Activated CD4-positive, alpha-beta memory T cell treated with anti-CD3 and anti-CD28 coated beads for 36 hours (primary cell): ENCODE data around the gene PFDN1. TPM values are rescaled to one million over a fixed set of nuclear protein-coding genes. Genes with fewer than 3 reads are reported as not detected.

Source experiments
- CTCF ChIA-PET: fragments of 350-600 bp; sonication (Branson Sonifier 250); formaldehyde crosslinking; loops from one replicate; lab custom pipeline; 2021; ENCODE audit warnings: antibody characterized with exemption, inconsistent platforms; lab: Charles Lee
- POLR2A ChIA-PET: fragments of 350-600 bp; sonication (Branson Sonifier 250); formaldehyde crosslinking; loops from one replicate; lab custom pipeline; 2021; ENCODE audit warnings: antibody characterized with exemption; lab: Charles Lee
- DNase-seq: peaks from one replicate; pipeline ENCODE4 v3.0.0-alpha.2; 2020
- H3K27ac Mint-ChIP-seq: one replicate; pipeline ENCODE4 v1.8.0; 2021; ENCODE audit warnings: mixed read lengths
- H3K27me3 Mint-ChIP-seq: one replicate; pipeline ENCODE4 v1.8.0; 2021; ENCODE audit warnings: mixed read lengths
- H3K36me3 Mint-ChIP-seq: one replicate; pipeline ENCODE4 v1.8.0; 2021; ENCODE audit warnings: mixed read lengths
- H3K4me1 Mint-ChIP-seq: one replicate; pipeline ENCODE4 v1.8.0; 2021; ENCODE audit warnings: low read depth, mixed read lengths
- H3K4me3 Mint-ChIP-seq: one replicate; pipeline ENCODE4 v1.8.0; 2021; ENCODE audit warnings: mild to moderate bottlenecking, mixed read lengths
- H3K9me3 Mint-ChIP-seq: one replicate; pipeline ENCODE4 v1.8.0; 2021; ENCODE audit warnings: mixed read lengths
- intact Hi-C: fragments of 100-400 bp; cut with micrococcal nuclease; formaldehyde crosslinking; loops from one replicate; pipeline ENCODE4 v1.15.1; 2023
- total RNA-seq, 2 experiments: library from RNA; stranded (reverse); gene quantifications; one replicate each; pipeline ENCODE4 v1.2.3, GENCODE V29; 2021

The PFDN1 gene
- total RNA-seq, 2 experiments from 2014 or later, result 50.1 to 54.6 TPM

- Mint-ChIP-seq H3K4me3 (no peak overlapping the region), H3K9me3 (no peaks in the 10 kb centered on the region), H3K27me3 (no peaks in the 10 kb centered on the region), H3K36me3 (no peaks in the 10 kb centered on the region), H3K4me1 (peaks cover 28% of the 10 kb centered on the region), H3K27ac (no peak overlapping the region)
- CTCF ChIA-PET, result interaction anchor here (0.8 to 1.1 kb wide), 3 partner anchors 23 to 85 kb away, joined by 3 read pairs; no protein-coding TSS in a partner anchor
- POLR2A ChIA-PET, result interaction anchor here (0.6 kb wide), 1 partner anchor 455 kb away, joined by 3 read pairs; no protein-coding TSS in a partner anchor
- intact Hi-C loops, result loop anchor here (2.0 kb wide), 1 partner anchor 17 kb away; no protein-coding TSS in a partner anchor
- no peak for DNase-seq
Measured at GRCh38 chr5:140267559-140268018, 35.3 kb downstream of the PFDN1 start.

- H3K4me3 Mint-ChIP-seq, result no peak overlapping the region
- ChIA-PET POLR2A (interaction anchor here (0.6 kb wide), 1 partner anchor 455 kb away, joined by 3 read pairs; no protein-coding TSS in a partner anchor), CTCF (interaction anchor here (0.8 to 1.1 kb wide), 3 partner anchors 23 to 85 kb away, joined by 3 read pairs; no protein-coding TSS in a partner anchor)
- DNase-seq, result no peak
- intact Hi-C loops, result loop anchor here (2.0 kb wide), 1 partner anchor 16 kb away; no protein-coding TSS in a partner anchor
- no peaks in the 10 kb centered on the region for H3K9me3 Mint-ChIP-seq
- H3K27ac Mint-ChIP-seq, result no peak overlapping the region
- peaks cover 31% of the 10 kb centered on the region for H3K4me1 Mint-ChIP-seq
- peaks cover 4% of the 10 kb centered on the region for H3K36me3 Mint-ChIP-seq
- H3K27me3 Mint-ChIP-seq, result no peaks in the 10 kb centered on the region
Measured at GRCh38 chr5:140267201-140267540, 35.7 kb downstream of the PFDN1 start.

- no peak overlapping the region for H3K4me3 Mint-ChIP-seq
- no peak overlapping the region for H3K27ac Mint-ChIP-seq
- H3K9me3 Mint-ChIP-seq, result no peaks in the 10 kb centered on the region
- DNase-seq, result no peak
- ChIA-PET POLR2A (no interaction called here), CTCF (interaction anchor here (1.1 kb wide), 2 partner anchors 22 to 27 kb away, joined by 3 read pairs; no protein-coding TSS in a partner anchor)
- H3K27me3 Mint-ChIP-seq, result no peaks in the 10 kb centered on the region
- peaks cover 4% of the 10 kb centered on the region for H3K36me3 Mint-ChIP-seq
- peaks cover 34% of the 10 kb centered on the region for H3K4me1 Mint-ChIP-seq
- intact Hi-C loops, result loop anchor here (2.0 kb wide), 1 partner anchor 16 kb away; no protein-coding TSS in a partner anchor
Measured at GRCh38 chr5:140266471-140267200, 36.3 kb downstream of the PFDN1 start.

- CTCF ChIA-PET, result no interaction called here
- peaks cover 40% of the 10 kb centered on the region for H3K4me1 Mint-ChIP-seq
- POLR2A ChIA-PET, result no interaction called here
- no peak overlapping the region for H3K27ac Mint-ChIP-seq
- H3K4me3 Mint-ChIP-seq, result no peak overlapping the region
- H3K27me3 Mint-ChIP-seq, result no peaks in the 10 kb centered on the region
- H3K9me3 Mint-ChIP-seq, result no peaks in the 10 kb centered on the region
- intact Hi-C loops, result loop anchor here (2.0 kb wide), 1 partner anchor 15 kb away; no protein-coding TSS in a partner anchor
- no peak for DNase-seq
- H3K36me3 Mint-ChIP-seq, result peaks cover 4% of the 10 kb centered on the region
Measured at GRCh38 chr5:140265845-140266244, 37.1 kb downstream of the PFDN1 start.

GRCh38 chr5:140262839-140263238 lies 40.1 kb downstream of the PFDN1 start:
- Mint-ChIP-seq H3K9me3 (no peaks in the 10 kb centered on the region), H3K27ac (no peak overlapping the region), H3K4me1 (peaks cover 65% of the 10 kb centered on the region), H3K4me3 (no peak overlapping the region), H3K36me3 (peaks cover 23% of the 10 kb centered on the region), H3K27me3 (no peaks in the 10 kb centered on the region)
- ChIA-PET CTCF (interaction anchor here (1.0 to 3.6 kb wide), 6 partner anchors 10 to 89 kb away, joined by 3 to 22 read pairs (median 7); partner anchors contain the start of gene HBEGF), POLR2A (interaction anchor here (2.2 kb wide), 1 partner anchor 11 kb away, joined by 7 read pairs; no protein-coding TSS in a partner anchor)
- no peak for DNase-seq
- intact Hi-C loops, result no loop called here

GRCh38 chr5:140262221-140262620 lies 40.7 kb downstream of the PFDN1 start:
- peaks cover 27% of the 10 kb centered on the region for H3K36me3 Mint-ChIP-seq

GRCh38 chr5:140261403-140262171 lies 41.3 kb downstream of the PFDN1 start:
- Mint-ChIP-seq H3K36me3 (peaks cover 27% of the 10 kb centered on the region), H3K9me3 (no peaks in the 10 kb centered on the region), H3K27me3 (no peaks in the 10 kb centered on the region), H3K4me1 (peaks cover 62% of the 10 kb centered on the region), H3K4me3 (no peak overlapping the region), H3K27ac (peak overlapping the region; percentile 6)
- intact Hi-C loops, result no loop called here
- peak; percentile 51 for DNase-seq
- POLR2A ChIA-PET, result interaction anchor here (0.6 to 2.2 kb wide), 2 partner anchors 10 to 17 kb away, joined by 3 to 7 read pairs; no protein-coding TSS in a partner anchor
- CTCF ChIA-PET, result interaction anchor here (0.5 to 3.6 kb wide), 10 partner anchors 10 to 1162 kb away, joined by 3 to 22 read pairs (median 6); partner anchors contain the start of gene HBEGF

More at GRCh38 chr5:140262221-140262620, 40.7 kb downstream of the PFDN1 start:
- DNase-seq, result no peak
- H3K27me3 Mint-ChIP-seq, result no peaks in the 10 kb centered on the region
- H3K4me1 Mint-ChIP-seq, result peaks cover 65% of the 10 kb centered on the region
- ChIA-PET POLR2A (interaction anchor here (2.2 kb wide), 1 partner anchor 10 kb away, joined by 7 read pairs; no protein-coding TSS in a partner anchor), CTCF (interaction anchor here (1.0 to 3.6 kb wide), 7 partner anchors 11 to 89 kb away, joined by 3 to 22 read pairs (median 7); partner anchors contain the start of gene HBEGF)
- H3K9me3 Mint-ChIP-seq, result no peaks in the 10 kb centered on the region
- intact Hi-C loops, result no loop called here
- H3K4me3 Mint-ChIP-seq, result no peak overlapping the region
- H3K27ac Mint-ChIP-seq, result no peak overlapping the region

GRCh38 chr5:140260089-140260656 lies 42.7 kb downstream of the PFDN1 start:
- Mint-ChIP-seq H3K27ac (peak overlapping the region; percentile 78), H3K27me3 (no peaks in the 10 kb centered on the region), H3K36me3 (peaks cover 27% of the 10 kb centered on the region), H3K4me1 (peaks cover 48% of the 10 kb centered on the region), H3K9me3 (no peaks in the 10 kb centered on the region), H3K4me3 (no peak overlapping the region)
- intact Hi-C loops, result no loop called here
- CTCF ChIA-PET, result interaction anchor here (0.9 to 3.6 kb wide), 4 partner anchors 10 to 103 kb away, joined by 3 to 22 read pairs (median 6); no protein-coding TSS in a partner anchor
- POLR2A ChIA-PET, result no interaction called here
- no peak for DNase-seq

GRCh38 chr5:140259500-140259899 lies 43.4 kb downstream of the PFDN1 start:
- H3K27me3 Mint-ChIP-seq, result no peaks in the 10 kb centered on the region
- intact Hi-C loops, result loop anchor here (1.0 kb wide), 1 partner anchor 8 kb away; no protein-coding TSS in a partner anchor
- no peak for DNase-seq
- ChIA-PET CTCF (interaction anchor here (1.4 kb wide), 1 partner anchor 15 kb away, joined by 8 read pairs; no protein-coding TSS in a partner anchor), POLR2A (no interaction called here)
- H3K4me3 Mint-ChIP-seq, result no peak overlapping the region
- H3K4me1 Mint-ChIP-seq, result peaks cover 45% of the 10 kb centered on the region
- no peaks in the 10 kb centered on the region for H3K9me3 Mint-ChIP-seq
- H3K27ac Mint-ChIP-seq, result peak overlapping the region; percentile 78
- H3K36me3 Mint-ChIP-seq, result peaks cover 27% of the 10 kb centered on the region

GRCh38 chr5:140258873-140259272 lies 44.0 kb downstream of the PFDN1 start:
- intact Hi-C loops, result loop anchor here (1.0 kb wide), 1 partner anchor 8 kb away; no protein-coding TSS in a partner anchor
- peaks cover 45% of the 10 kb centered on the region for H3K4me1 Mint-ChIP-seq
- POLR2A ChIA-PET, result no interaction called here
- H3K36me3 Mint-ChIP-seq, result peaks cover 27% of the 10 kb centered on the region
- no peak overlapping the region for H3K4me3 Mint-ChIP-seq
- CTCF ChIA-PET, result no interaction called here
- no peaks in the 10 kb centered on the region for H3K27me3 Mint-ChIP-seq
- no peak for DNase-seq
- peak overlapping the region; percentile 78 for H3K27ac Mint-ChIP-seq
- H3K9me3 Mint-ChIP-seq, result no peaks in the 10 kb centered on the region

GRCh38 chr5:140258016-140258415 lies 44.9 kb downstream of the PFDN1 start:
- Mint-ChIP-seq H3K27ac (no peak overlapping the region), H3K9me3 (no peaks in the 10 kb centered on the region), H3K4me3 (no peak overlapping the region), H3K27me3 (no peaks in the 10 kb centered on the region), H3K4me1 (peaks cover 50% of the 10 kb centered on the region), H3K36me3 (peaks cover 27% of the 10 kb centered on the region)
- intact Hi-C loops, result no loop called here
- ChIA-PET CTCF (interaction anchor here (3.4 to 8.2 kb wide), 2 partner anchors 16 to 94 kb away, joined by 21 to 89 read pairs; no protein-coding TSS in a partner anchor), POLR2A (no interaction called here)
- DNase-seq, result no peak
